Bronchial epithelial cell (primary cell): ENCODE measurements around the gene CCR5AS.

Experiments
- DNase-seq: peaks from one replicate; pipeline ENCODE4 v3.0.0-alpha.2; 2010; ENCODE audit warnings: low read depth
- FAIRE-seq: peaks from 2 replicates; lab custom pipeline; 2011; peaks lifted over from hg19 to GRCh38; lab: Jason Lieb, UNC
- H3K27me3 ChIP-seq: 2 replicates; pipeline ENCODE4 v1.5.1; 2011; ENCODE audit warnings: low read length; ENCODE audit not compliant: control insufficient read depth, insufficient read depth
- H3K36me3 ChIP-seq: 2 replicates; pipeline ENCODE4 v1.5.1; 2011; ENCODE audit warnings: low read length; ENCODE audit not compliant: control insufficient read depth, insufficient read depth
- H3K4me3 ChIP-seq: 2 replicates; pipeline ENCODE4 v1.5.1; 2011; ENCODE audit warnings: mild to moderate bottlenecking, low read depth, low read length, control low read depth
- CTCF ChIP-seq: IDR thresholded peaks from 2 replicates; pipeline ENCODE4 v1.5.1; 2011; ENCODE audit warnings: mild to moderate bottlenecking, moderate library complexity, low read length, control low read depth, inconsistent platforms; ENCODE audit not compliant: insufficient read depth, severe bottlenecking

Gene CCR5AS

DNA sequence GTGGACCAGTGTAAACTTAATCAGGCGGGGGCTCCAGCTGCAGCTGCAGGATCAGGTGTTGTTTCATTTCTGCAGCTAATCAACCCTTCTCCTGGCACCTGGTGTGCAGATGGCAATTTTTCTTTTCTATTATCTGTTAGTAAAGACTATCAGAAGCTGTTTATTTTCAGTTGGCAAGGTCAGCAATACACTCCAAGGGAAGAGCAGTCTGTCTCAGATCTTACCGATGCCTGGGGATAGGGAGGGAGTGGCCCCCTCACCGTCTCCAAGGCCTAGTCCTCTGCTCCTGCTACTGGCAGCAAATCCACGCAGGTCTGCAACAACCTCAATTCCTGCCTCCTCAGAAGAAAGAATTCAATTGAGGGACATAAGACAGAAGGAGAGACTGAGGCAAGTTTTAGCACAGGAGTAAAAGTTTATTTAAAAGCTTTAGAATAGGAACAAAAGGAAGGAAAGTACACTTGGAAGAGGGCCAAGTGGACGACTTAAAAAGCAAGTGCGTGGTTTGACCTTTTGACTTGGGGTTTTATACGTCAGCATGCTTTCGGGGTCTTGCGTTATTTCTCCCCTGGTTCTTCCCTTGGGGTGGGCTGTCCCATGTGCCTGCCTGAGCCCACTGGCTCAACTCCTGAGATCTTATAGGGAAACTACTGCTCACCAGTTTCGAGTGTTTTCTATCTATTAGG is 9.4 kb upstream of the CCR5AS start:
- no peak for TF ChIP-seq CTCF
- H3K36me3 ChIP-seq: no peaks in the 10 kb centered on the region
- no peak for FAIRE-seq
- DNase-seq: no peak
- no peaks in the 10 kb centered on the region for H3K27me3 ChIP-seq
- no peak overlapping the region for H3K4me3 ChIP-seq

GRCh38 chr3:46414739-46415138 is 7.9 kb upstream of the CCR5AS start:
- FAIRE-seq (no peak), DNase-seq (no peak)
- Histone ChIP-seq H3K4me3 (no peak overlapping the region), H3K27me3 (no peaks in the 10 kb centered on the region), H3K36me3 (no peaks in the 10 kb centered on the region)
- TF ChIP-seq CTCF: no peak

GRCh38 chr3:46413951-46414350 is 7.1 kb upstream of the CCR5AS start:
- H3K4me3 ChIP-seq: no peak overlapping the region
- DNase-seq: no peak
- TF ChIP-seq CTCF: no peak
- no peaks in the 10 kb centered on the region for H3K27me3 ChIP-seq
- no peak for FAIRE-seq
- no peaks in the 10 kb centered on the region for H3K36me3 ChIP-seq

DNA sequence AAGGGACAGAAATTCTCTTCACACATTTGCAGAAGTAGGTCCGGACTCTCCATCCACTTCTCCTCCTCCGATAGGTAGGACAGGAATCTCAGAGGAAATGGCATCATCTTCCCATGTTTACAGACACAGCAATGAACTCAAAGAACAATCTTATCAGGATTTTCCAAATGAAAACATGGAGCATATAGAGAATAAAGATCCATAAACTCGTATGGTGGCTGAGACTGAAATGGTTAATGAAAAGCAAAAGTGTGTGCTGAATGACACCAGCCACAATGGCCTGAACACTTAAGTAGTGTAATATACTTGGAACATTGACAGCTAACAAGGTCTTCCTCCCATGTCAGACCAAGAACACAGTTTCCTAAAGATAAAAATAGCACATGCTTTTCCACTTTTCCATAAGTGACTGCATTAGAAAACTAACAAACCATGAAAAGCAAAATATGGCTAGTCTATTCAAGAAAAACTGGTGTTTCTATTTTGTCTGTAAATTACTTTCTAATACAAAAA is 6.0 kb upstream of the CCR5AS start:
- H3K4me3 ChIP-seq: no peak overlapping the region
- no peak for TF ChIP-seq CTCF
- no peaks in the 10 kb centered on the region for H3K36me3 ChIP-seq
- DNase-seq: no peak
- no peaks in the 10 kb centered on the region for H3K27me3 ChIP-seq
- no peak for FAIRE-seq

GRCh38 chr3:46411271-46411670 is 4.4 kb upstream of the CCR5AS start:
- DNase-seq: no peak
- H3K36me3 ChIP-seq: no peaks in the 10 kb centered on the region
- FAIRE-seq: no peak
- no peak for TF ChIP-seq CTCF
- H3K27me3 ChIP-seq: no peaks in the 10 kb centered on the region
- no peak overlapping the region for H3K4me3 ChIP-seq

DNA sequence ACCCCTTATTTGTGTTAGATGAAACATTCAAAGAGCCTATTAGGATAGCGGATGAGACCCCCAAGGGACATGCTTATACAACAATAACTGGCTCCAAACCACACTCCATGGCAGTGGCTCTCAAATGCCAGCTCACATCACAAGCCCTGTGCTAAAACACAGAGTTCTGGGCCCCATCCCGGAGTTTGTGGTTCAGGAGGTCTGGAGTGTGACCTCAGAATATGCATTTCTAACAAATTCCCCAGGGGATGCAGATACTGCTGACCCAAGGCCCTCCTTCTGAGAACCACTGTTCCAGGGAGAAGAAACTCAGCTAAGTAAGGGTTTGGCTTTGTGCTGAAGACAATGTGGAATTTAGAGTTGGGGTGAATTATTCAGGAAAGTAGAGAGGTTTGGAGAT is 3.8 kb upstream of the CCR5AS start:
- no peak for DNase-seq
- H3K4me3 ChIP-seq: no peak overlapping the region
- no peak for FAIRE-seq
- TF ChIP-seq CTCF: no peak
- H3K36me3 ChIP-seq: no peaks in the 10 kb centered on the region
- H3K27me3 ChIP-seq: no peaks in the 10 kb centered on the region
